Measurements from ENCODE around the gene CAPRIN1. TPM values are rescaled to one million over a fixed set of nuclear protein-coding genes. Genes with fewer than 3 reads are reported as not detected.

CAPRIN1 gene
- total RNA-seq, 1 donor from 2014 or later: 191 TPM

- Histone ChIP-seq H3K36me3 (ENCODE audit: control insufficient read depth, insufficient read depth, low read length) (no peaks in the 10 kb centered on the region), H3K27me3 (ENCODE audit: control insufficient read depth, insufficient read depth, low read length) (no peaks in the 10 kb centered on the region), H3K4me3 (ENCODE audit: low read depth, low read length) (no peak overlapping the region)
- DNase-seq (ENCODE audit: low read depth): no peak
- no peak for TF ChIP-seq CTCF (IDR thresholded peaks at IDR 0.05; ENCODE audit: insufficient read depth, low read length, poor library complexity, severe bottlenecking)
Observed at GRCh38 chr11:34145847-34146381, 94.4 kb downstream of the CAPRIN1 start.

GRCh38 chr11:34146411-34146810 is 94.9 kb downstream of the CAPRIN1 start:
- H3K36me3 ChIP-seq (ENCODE audit: control insufficient read depth, insufficient read depth, low read length): peaks cover 2% of the 10 kb centered on the region
- no peaks in the 10 kb centered on the region for H3K27me3 ChIP-seq (ENCODE audit: control insufficient read depth, insufficient read depth, low read length)
- no peak overlapping the region for H3K4me3 ChIP-seq (ENCODE audit: low read depth, low read length)
- no peak for DNase-seq (ENCODE audit: low read depth)
- no peak for TF ChIP-seq CTCF (IDR thresholded peaks at IDR 0.05; ENCODE audit: insufficient read depth, low read length, poor library complexity, severe bottlenecking)

GRCh38 chr11:34146866-34147265 is 95.3 kb downstream of the CAPRIN1 start:
- Histone ChIP-seq H3K4me3 (ENCODE audit: low read depth, low read length) (no peak overlapping the region), H3K27me3 (ENCODE audit: control insufficient read depth, insufficient read depth, low read length) (no peaks in the 10 kb centered on the region), H3K36me3 (ENCODE audit: control insufficient read depth, insufficient read depth, low read length) (peaks cover 2% of the 10 kb centered on the region)
- TF ChIP-seq CTCF (IDR thresholded peaks at IDR 0.05; ENCODE audit: insufficient read depth, low read length, poor library complexity, severe bottlenecking): no peak
- no peak for DNase-seq (ENCODE audit: low read depth)

GRCh38 chr11:34147581-34147980 is 96.0 kb downstream of the CAPRIN1 start:
- DNase-seq (ENCODE audit: low read depth): no peak
- TF ChIP-seq CTCF (IDR thresholded peaks at IDR 0.05; ENCODE audit: insufficient read depth, low read length, poor library complexity, severe bottlenecking): no peak
- Histone ChIP-seq H3K27me3 (ENCODE audit: control insufficient read depth, insufficient read depth, low read length) (no peaks in the 10 kb centered on the region), H3K36me3 (ENCODE audit: control insufficient read depth, insufficient read depth, low read length) (peaks cover 4% of the 10 kb centered on the region), H3K4me3 (ENCODE audit: low read depth, low read length) (no peak overlapping the region)

- Histone ChIP-seq H3K36me3 (ENCODE audit: control insufficient read depth, insufficient read depth, low read length) (peaks cover 4% of the 10 kb centered on the region), H3K27me3 (ENCODE audit: control insufficient read depth, insufficient read depth, low read length) (no peaks in the 10 kb centered on the region), H3K4me3 (ENCODE audit: low read depth, low read length) (no peak overlapping the region)
- no peak for TF ChIP-seq CTCF (IDR thresholded peaks at IDR 0.05; ENCODE audit: insufficient read depth, low read length, poor library complexity, severe bottlenecking)
- no peak for DNase-seq (ENCODE audit: low read depth)
Observed at GRCh38 chr11:34148504-34149165, 97.1 kb downstream of the CAPRIN1 start.

- Histone ChIP-seq H3K27me3 (ENCODE audit: control insufficient read depth, insufficient read depth, low read length) (no peaks in the 10 kb centered on the region), H3K4me3 (ENCODE audit: low read depth, low read length) (no peak overlapping the region), H3K36me3 (ENCODE audit: control insufficient read depth, insufficient read depth, low read length) (peaks cover 6% of the 10 kb centered on the region)
- DNase-seq (ENCODE audit: low read depth): no peak
- TF ChIP-seq CTCF (IDR thresholded peaks at IDR 0.05; ENCODE audit: insufficient read depth, low read length, poor library complexity, severe bottlenecking): no peak
Observed at GRCh38 chr11:34149274-34149673, 97.7 kb downstream of the CAPRIN1 start.

Data from kidney epithelial cell (primary cell).